Measurements from ENCODE around the gene PTPRM. TPM values are rescaled to one million over a fixed set of nuclear protein-coding genes. Genes with fewer than 3 reads are reported as not detected.

PTPRM gene
- total and polyA plus RNA-seq, 4 donors = 61.1 to 146 (median 87.5) TPM

GRCh38 chr18:8235894-8236293 is 668.8 kb downstream of the PTPRM start:
- Histone ChIP-seq H3K9me3 (ENCODE audit: control insufficient read depth in 4 of 4, insufficient read depth in 3 of 4, low read length in 3 of 4) (peaks cover 0 to 2% (median 0%) of the 10 kb centered on the region in 4 donors), H3K27me3 (ENCODE audit: control insufficient read depth in 3 of 3, insufficient read depth in 3 of 3, low read length in 2 of 3) (no peaks in the 10 kb centered on the region), H3K9ac (ENCODE audit: insufficient read depth in 1 of 2, low read length in 2 of 2) (no peak overlapping the region), H3K4me1 (ENCODE audit: control insufficient read depth in 5 of 5, insufficient read depth in 5 of 5, low read length in 5 of 5) (peaks cover 0 to 3% (median 0%) of the 10 kb centered on the region in 5 donors), H3K27ac (ENCODE audit: low read depth in 1 of 2, low read length in 1 of 2) (no peak overlapping the region), H3K36me3 (ENCODE audit: control insufficient read depth in 4 of 4, insufficient read depth in 4 of 4, low read length in 4 of 4) (no peaks in the 10 kb centered on the region), H3K4me3 (no peak overlapping the region)
- DNase-seq (no peak), ATAC-seq (ENCODE audit: insufficient read depth, low FRiP score) (no peak)
- WGBS, 2 donors = 95 to 98% methylated on average over 3 of the region's 3 CpGs
- TF ChIP-seq CTCF (IDR thresholded peaks at IDR 0.05; ENCODE audit: control extremely low read depth, extremely low read depth) = no peak

GRCh38 chr18:8238507-8238906 is 671.4 kb downstream of the PTPRM start:
- DNase-seq (no peak), ATAC-seq (ENCODE audit: insufficient read depth, low FRiP score) (no peak)
- 94 to 96% methylated on average over 5 of the region's 5 CpGs for WGBS, 2 donors
- H3K27me3 ChIP-seq (ENCODE audit: control insufficient read depth in 3 of 3, insufficient read depth in 3 of 3, low read length in 2 of 3) = no peaks in the 10 kb centered on the region
- H3K9ac ChIP-seq (ENCODE audit: insufficient read depth in 1 of 2, low read length in 2 of 2) = no peak overlapping the region
- H3K9me3 ChIP-seq (ENCODE audit: control insufficient read depth in 4 of 4, insufficient read depth in 3 of 4, low read length in 3 of 4) = peaks cover 0 to 3% (median 0%) of the 10 kb centered on the region in 4 donors
- TF ChIP-seq CTCF (IDR thresholded peaks at IDR 0.05; ENCODE audit: control extremely low read depth, extremely low read depth) = no peak
- H3K36me3 ChIP-seq (ENCODE audit: control insufficient read depth in 4 of 4, insufficient read depth in 4 of 4, low read length in 4 of 4) = no peaks in the 10 kb centered on the region
- no peak overlapping the region for H3K4me3 ChIP-seq
- peaks cover 0 to 3% (median 0%) of the 10 kb centered on the region in 5 donors for H3K4me1 ChIP-seq (ENCODE audit: control insufficient read depth in 5 of 5, insufficient read depth in 5 of 5, low read length in 5 of 5)
- H3K27ac ChIP-seq (ENCODE audit: low read depth in 1 of 2, low read length in 1 of 2) = no peak overlapping the region

DNA sequence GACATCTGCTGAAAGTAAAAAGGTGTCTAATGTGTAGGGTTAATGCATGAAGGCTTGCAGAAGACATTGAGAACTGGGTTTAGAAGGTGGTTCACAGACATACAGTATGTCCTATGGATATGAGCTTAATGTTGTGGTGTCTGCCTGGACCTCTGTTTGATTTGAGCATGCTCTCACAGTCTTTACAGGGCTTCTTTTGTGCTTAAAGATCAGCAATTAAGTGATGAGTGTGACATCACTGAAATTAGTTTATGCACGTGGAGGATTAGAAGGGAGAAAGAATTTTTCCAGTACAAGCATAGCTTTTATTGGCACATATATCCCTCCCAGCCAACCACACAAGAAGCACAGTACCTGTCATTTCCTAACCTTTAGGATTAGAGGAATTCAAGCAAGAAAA is 674.6 kb downstream of the PTPRM start:
- H3K4me1 ChIP-seq (ENCODE audit: control insufficient read depth in 5 of 5, insufficient read depth in 5 of 5, low read length in 5 of 5) = peaks cover 0 to 3% (median 0%) of the 10 kb centered on the region in 5 donors
- TF ChIP-seq CTCF (IDR thresholded peaks at IDR 0.05; ENCODE audit: control extremely low read depth, extremely low read depth) = no peak
- H3K27ac ChIP-seq (ENCODE audit: low read depth in 1 of 2, low read length in 1 of 2) = no peak overlapping the region
- no peak overlapping the region for H3K4me3 ChIP-seq
- H3K27me3 ChIP-seq (ENCODE audit: control insufficient read depth in 3 of 3, insufficient read depth in 3 of 3, low read length in 2 of 3) = no peaks in the 10 kb centered on the region
- no peak overlapping the region for H3K9ac ChIP-seq (ENCODE audit: insufficient read depth in 1 of 2, low read length in 2 of 2)
- no peak for ATAC-seq (ENCODE audit: insufficient read depth, low FRiP score)
- 42 to 48% methylated on average over 1 of the region's 1 CpG for WGBS, 2 donors
- peaks cover 0 to 3% (median 0%) of the 10 kb centered on the region in 4 donors for H3K9me3 ChIP-seq (ENCODE audit: control insufficient read depth in 4 of 4, insufficient read depth in 3 of 4, low read length in 3 of 4)
- peaks cover 0 to 2% (median 1%) of the 10 kb centered on the region in 4 donors for H3K36me3 ChIP-seq (ENCODE audit: control insufficient read depth in 4 of 4, insufficient read depth in 4 of 4, low read length in 4 of 4)
- DNase-seq = no peak

GRCh38 chr18:8242151-8242696 is 675.1 kb downstream of the PTPRM start:
- Histone ChIP-seq H3K4me3 (no peak overlapping the region), H3K27ac (ENCODE audit: low read depth in 1 of 2, low read length in 1 of 2) (no peak overlapping the region), H3K27me3 (ENCODE audit: control insufficient read depth in 3 of 3, insufficient read depth in 3 of 3, low read length in 2 of 3) (no peaks in the 10 kb centered on the region), H3K4me1 (ENCODE audit: control insufficient read depth in 5 of 5, insufficient read depth in 5 of 5, low read length in 5 of 5) (peaks cover 0 to 3% (median 0%) of the 10 kb centered on the region in 5 donors), H3K9me3 (ENCODE audit: control insufficient read depth in 4 of 4, insufficient read depth in 3 of 4, low read length in 3 of 4) (peaks cover 0 to 3% (median 0%) of the 10 kb centered on the region in 4 donors), H3K9ac (ENCODE audit: insufficient read depth in 1 of 2, low read length in 2 of 2) (no peak overlapping the region), H3K36me3 (ENCODE audit: control insufficient read depth in 4 of 4, insufficient read depth in 4 of 4, low read length in 4 of 4) (peaks cover 0 to 2% (median 1%) of the 10 kb centered on the region in 4 donors)
- WGBS, 2 donors = 79 to 80% methylated on average over 1 of the region's 1 CpG
- TF ChIP-seq CTCF (IDR thresholded peaks at IDR 0.05; ENCODE audit: control extremely low read depth, extremely low read depth) = no peak
- no peak for ATAC-seq (ENCODE audit: insufficient read depth, low FRiP score)
- DNase-seq = no peak

All from lung (tissue), 12 donors.